SU-DHL-6 (cell line): ENCODE data around the gene AGO1.

ENCODE experiments used
- CTCF ChIP-seq: fragments of 200-600 bp; sonication (generic); IDR thresholded peaks from one replicate; pipeline ENCODE4 v1.5.1; 2017; ENCODE audit warnings: antibody characterized with exemption, mild to moderate bottlenecking, low read length, moderate library complexity; ENCODE audit not compliant: insufficient read depth, poor library complexity, severe bottlenecking
- EZH2phosphoT487 ChIP-seq: fragments of 200-600 bp; sonication (generic), shearing (Covaris generic); conservative IDR thresholded peaks from 2 replicates; pipeline ENCODE4 v1.6.1; 2018; ENCODE audit warnings: mild to moderate bottlenecking, antibody characterized with exemption, low read length, moderate library complexity, mixed read lengths

GRCh38 chr1:35860696-35861095, 22.3 kb upstream of the AGO1 start:
- TF ChIP-seq CTCF (no peak), EZH2phosphoT487 (no peak)
